ENCODE measurements around the gene EFNB2.

DNA sequence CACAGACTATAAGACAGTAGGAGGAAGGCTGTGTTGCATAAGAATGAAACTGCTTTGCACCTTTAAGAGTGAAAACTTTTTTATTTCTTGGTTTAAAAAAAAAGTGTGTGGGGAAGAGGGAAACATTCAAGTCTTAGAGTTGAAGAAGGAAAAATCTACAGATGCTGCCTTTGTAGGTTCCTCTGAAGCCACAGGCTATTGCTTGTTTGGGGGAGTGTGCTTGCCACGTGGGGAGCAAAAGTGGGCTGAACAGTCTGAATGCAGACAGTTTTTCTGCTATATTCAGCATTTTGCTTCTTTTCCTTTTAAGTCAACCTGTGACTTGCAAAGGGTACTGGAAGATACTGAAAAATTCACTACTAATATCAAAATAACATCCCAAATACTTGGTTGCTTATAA, 36.9 kb downstream of the EFNB2 start:
- TF ChIP-seq, protein P1, sequence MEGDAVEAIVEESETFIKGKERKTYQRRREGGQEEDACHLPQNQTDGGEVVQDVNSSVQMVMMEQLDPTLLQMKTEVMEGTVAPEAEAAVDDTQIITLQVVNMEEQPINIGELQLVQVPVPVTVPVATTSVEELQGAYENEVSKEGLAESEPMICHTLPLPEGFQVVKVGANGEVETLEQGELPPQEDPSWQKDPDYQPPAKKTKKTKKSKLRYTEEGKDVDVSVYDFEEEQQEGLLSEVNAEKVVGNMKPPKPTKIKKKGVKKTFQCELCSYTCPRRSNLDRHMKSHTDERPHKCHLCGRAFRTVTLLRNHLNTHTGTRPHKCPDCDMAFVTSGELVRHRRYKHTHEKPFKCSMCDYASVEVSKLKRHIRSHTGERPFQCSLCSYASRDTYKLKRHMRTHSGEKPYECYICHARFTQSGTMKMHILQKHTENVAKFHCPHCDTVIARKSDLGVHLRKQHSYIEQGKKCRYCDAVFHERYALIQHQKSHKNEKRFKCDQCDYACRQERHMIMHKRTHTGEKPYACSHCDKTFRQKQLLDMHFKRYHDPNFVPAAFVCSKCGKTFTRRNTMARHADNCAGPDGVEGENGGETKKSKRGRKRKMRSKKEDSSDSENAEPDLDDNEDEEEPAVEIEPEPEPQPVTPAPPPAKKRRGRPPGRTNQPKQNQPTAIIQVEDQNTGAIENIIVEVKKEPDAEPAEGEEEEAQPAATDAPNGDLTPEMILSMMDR (conservative IDR thresholded peaks at IDR 0.05; ENCODE audit: low read length), result no peak
- no peak for TF ChIP-seq EZH2phosphoT487 (IDR thresholded peaks at IDR 0.05; ENCODE audit: borderline replicate concordance, low read depth, low read length)
